Measurements from ENCODE around the gene LITAF.
"Not testable (repeated sequence)": the region's sequence is repeated elsewhere in the genome, so short reads cannot be mapped to it uniquely, and the experiment has no call there.

The LITAF gene

GRCh38 chr16:11597235-11598095 is 10.7 kb upstream of the LITAF start:
- no peak for DNase-seq

- DNase-seq: no peak
These were observed 10.0 kb upstream of the LITAF start for GRCh38 chr16:11596572-11597226.

GRCh38 chr16:11593581-11593980 is 6.9 kb upstream of the LITAF start:
- DNase-seq: no peak

- DNase-seq: not testable (repeated sequence)
These were observed 6.4 kb upstream of the LITAF start for GRCh38 chr16:11593076-11593475.

GRCh38 chr16:11591630-11592029 is 4.9 kb upstream of the LITAF start:
- DNase-seq: not testable (repeated sequence)

- no peak for DNase-seq
These were observed 2.5 kb upstream of the LITAF start for GRCh38 chr16:11589198-11589550.

GRCh38 chr16:11588321-11589197 is 1.8 kb upstream of the LITAF start:
- DNase-seq: no peak

GRCh38 chr16:11587643-11588247 is 1.0 kb upstream of the LITAF start:
- no peak for DNase-seq

- DNase-seq: no peak
These were observed 302 bp downstream of the LITAF start for GRCh38 chr16:11586378-11586855.

- no peak for DNase-seq
These were observed 1.0 kb downstream of the LITAF start for GRCh38 chr16:11585460-11586377.

GRCh38 chr16:11583889-11584565 is 2.7 kb downstream of the LITAF start:
- DNase-seq: no peak

GRCh38 chr16:11583166-11583565 is 3.6 kb downstream of the LITAF start:
- DNase-seq: no peak

- no peak for DNase-seq
These were observed 4.4 kb downstream of the LITAF start for GRCh38 chr16:11582157-11582814.

GRCh38 chr16:11581678-11582077 is 5.0 kb downstream of the LITAF start:
- DNase-seq: no peak

- DNase-seq: no peak
These were observed 6.2 kb downstream of the LITAF start for GRCh38 chr16:11580451-11581086.

- DNase-seq: not testable (repeated sequence)
These were observed 9.4 kb downstream of the LITAF start for GRCh38 chr16:11577290-11577660.

GRCh38 chr16:11576427-11577289 is 10.1 kb downstream of the LITAF start:
- DNase-seq: no peak

- DNase-seq: no peak
These were observed 11.5 kb downstream of the LITAF start for GRCh38 chr16:11575223-11575589.
